Left forelimb (tissue), 1 donor: ENCODE data around the gene FKBP1B.
"Not testable (repeated sequence)": the region's sequence is repeated elsewhere in the genome, so short reads cannot be mapped to it uniquely, and the experiment has no call there.

Experiments
- DNase-seq: peaks from one replicate; pipeline ENCODE4 v3.0.0-alpha.2; 2018; ENCODE audit warnings: low spot score

FKBP1B gene

DNA sequence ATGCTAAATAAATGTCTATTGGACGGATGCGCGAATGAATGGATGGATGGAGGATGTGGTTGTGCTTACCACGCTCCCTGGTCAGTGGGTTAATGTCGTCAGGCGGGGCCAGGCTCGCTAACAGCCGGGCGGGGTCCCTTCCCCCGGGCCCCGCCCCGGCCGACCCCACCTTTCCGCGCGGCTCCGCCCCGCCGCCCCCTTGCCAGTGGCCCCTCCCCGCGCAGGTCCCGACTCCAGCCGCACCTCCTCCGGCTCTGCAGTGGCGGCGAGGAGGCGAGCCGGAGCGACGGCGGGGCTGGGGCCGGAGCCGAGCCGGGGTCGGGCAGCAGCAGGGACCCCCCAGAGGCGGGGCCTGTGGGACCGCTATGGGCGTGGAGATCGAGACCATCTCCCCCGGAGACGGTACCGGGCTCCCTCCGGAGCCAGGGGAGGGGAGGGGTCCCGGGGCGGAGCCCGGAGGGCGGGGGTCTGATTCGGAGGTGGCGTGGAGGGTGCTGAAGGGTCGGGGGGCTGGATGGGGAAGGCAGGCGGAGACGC is at the start of gene FKBP1B:
Gene FKBP1B, plus strand, starts transcription at position 257 of the 537 bp plus-strand sequence. Its CDS starts 109 bp downstream, at position 366.
- peak; percentile 72 for DNase-seq

- DNase-seq: no peak
Observed at GRCh38 chr2:24007693-24008092, 41.8 kb upstream of the FKBP1B start.

- DNase-seq: no peak
Observed at GRCh38 chr2:24008672-24009366, 40.7 kb upstream of the FKBP1B start.

DNA sequence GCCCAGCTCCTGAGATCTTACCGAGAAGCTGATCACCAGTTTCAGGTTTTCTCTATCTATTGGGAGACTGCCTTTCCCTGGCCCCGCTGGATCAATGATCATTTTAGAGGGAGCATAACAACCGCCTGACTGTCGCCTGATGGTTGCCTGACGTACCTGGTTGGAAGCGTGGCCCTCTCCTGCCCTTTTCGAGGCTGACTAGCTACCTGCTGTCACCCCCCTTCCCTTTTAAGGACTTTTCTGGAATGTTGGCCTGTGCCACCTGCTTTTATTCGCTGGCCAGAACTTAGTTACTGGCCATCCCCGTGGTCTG is 40.2 kb upstream of the FKBP1B start:
- no peak for DNase-seq

DNA sequence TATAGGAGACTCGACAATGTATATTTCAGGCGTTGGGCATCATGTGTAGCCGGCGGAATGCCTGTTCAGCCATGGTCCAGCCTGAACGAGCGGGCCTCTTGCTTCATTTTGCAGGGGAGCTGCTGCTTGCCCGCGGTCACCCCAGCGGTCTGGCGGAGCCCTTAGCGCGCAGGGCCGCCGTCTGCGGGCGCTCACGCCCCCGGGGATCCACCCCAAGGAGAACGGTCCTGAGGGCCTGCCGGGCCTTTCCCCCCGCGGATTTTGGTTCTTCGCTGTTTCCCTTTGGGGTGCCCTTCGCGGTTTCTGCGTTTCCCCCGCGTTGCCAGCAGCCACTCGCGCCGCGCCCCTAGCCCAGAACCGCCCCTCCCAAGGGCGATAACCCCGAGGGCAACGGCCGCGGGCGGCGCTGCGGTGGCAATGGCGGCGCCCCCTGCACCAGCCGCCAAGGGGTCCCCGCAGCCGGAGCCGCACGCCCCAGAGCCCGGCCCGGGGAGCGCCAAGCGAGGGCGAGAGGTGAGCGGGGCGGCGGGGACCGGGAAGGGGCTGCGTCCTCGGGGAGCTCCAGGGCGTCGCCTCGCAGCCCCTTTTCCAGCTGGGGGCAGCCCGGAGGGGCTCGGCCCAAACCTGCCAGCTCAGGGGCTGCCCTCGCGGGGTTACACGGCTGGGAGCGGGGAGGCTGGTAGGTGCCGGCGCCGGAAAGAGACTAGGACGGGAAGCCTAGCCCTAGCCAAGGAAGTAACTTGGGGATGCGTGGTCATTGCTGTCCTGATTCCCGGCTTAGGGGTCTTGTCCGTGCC is 39.7 kb upstream of the FKBP1B start, which contains the start of gene MFSD2B:
Gene MFSD2B, plus strand, starts transcription at position 406 of the 797 bp plus-strand sequence. Its CDS starts 12 bp downstream, at position 418.
- DNase-seq: no peak

GRCh38 chr2:24010477-24011249 is 38.9 kb upstream of the FKBP1B start:
- DNase-seq: no peak

GRCh38 chr2:24011250-24012104 is 38.1 kb upstream of the FKBP1B start:
- DNase-seq: no peak

- DNase-seq: no peak
Observed at GRCh38 chr2:24012521-24013188, 36.9 kb upstream of the FKBP1B start.

- not testable (repeated sequence) for DNase-seq
Observed at GRCh38 chr2:24014902-24015301, 34.6 kb upstream of the FKBP1B start.

DNA sequence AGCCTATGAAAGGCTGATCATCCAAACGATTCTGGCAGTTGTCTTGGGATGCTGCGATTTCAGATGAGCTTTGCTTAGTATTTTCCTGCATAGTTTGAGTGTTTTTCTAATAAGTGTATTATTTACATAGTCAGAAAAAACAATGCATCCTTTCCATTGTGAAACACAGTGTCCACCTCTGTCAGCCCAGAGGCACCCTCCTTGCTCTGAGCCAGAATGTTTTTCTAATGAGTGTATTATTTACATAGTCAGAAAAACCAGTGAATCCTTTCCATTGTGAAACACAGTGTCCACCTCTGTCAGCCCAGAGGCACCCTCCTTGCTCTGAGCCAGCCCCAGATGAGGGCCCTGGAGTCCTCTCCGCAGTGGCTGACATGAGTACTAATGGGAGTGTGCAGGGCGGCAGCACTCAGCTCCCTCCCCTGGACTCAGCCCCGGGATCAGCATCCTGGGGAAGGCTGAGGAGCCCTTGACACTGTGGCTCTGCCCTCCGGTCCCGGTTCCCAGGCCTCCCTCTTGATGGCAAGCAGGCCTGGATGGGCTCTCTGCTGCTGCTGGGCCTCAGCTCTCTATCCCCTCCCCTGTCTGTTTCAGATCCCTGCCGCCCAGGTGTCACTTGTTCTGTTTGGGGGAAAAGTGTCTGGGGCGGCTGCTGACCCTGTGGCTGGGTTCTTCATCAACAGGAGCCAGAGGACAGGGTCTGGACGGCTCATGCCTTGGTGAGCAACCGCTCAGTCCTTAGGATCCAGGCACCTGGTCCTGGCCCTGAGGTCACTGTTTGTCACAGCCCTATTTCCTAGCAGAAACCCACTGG is 33.8 kb upstream of the FKBP1B start:
- DNase-seq: no peak

GRCh38 chr2:24016376-24016761 is 33.2 kb upstream of the FKBP1B start:
- no peak for DNase-seq

GRCh38 chr2:24016853-24017703 is 32.5 kb upstream of the FKBP1B start:
- DNase-seq: no peak

DNA sequence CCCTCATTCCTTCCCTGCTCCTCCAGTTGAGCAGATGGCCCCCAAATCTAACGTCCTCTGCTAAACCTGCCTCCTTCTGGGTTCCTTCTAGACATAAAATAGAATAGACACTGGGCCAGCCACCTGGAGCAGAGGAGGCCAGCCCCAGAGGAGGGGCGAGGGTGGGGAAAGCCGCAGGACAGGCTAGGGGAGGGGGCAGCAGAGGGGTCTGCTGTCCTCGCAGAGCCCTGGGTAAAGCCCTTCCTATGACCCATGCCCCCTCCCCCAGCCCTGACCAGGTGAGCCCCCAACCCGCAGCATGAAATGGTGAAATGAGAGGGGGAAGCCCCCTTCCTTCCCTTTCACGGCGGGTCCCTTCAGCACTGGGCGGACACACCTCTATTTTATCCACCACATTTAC is 31.8 kb upstream of the FKBP1B start:
- no peak for DNase-seq

GRCh38 chr2:24018241-24018640 is 31.3 kb upstream of the FKBP1B start:
- no peak for DNase-seq

GRCh38 chr2:24019729-24020128 is 29.8 kb upstream of the FKBP1B start:
- no peak for DNase-seq

DNA sequence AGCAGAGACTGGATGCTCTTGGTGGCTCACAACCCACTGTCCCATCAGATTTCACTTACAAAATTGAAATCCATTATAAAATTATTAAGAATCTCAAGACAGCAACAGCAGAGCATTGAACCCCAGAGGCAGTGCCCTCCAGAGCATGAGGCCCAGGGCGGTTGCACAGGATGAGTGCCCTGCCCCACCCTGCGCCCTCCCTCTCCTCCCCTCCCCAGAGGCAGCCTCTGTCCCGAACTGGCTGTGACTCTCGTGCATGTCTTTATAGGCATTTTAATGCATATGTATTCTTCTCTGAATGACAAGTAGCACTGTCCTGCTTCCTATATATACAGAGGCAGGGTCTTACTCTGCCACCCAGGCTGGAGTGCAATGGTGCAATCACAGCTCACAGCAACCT is 29.3 kb upstream of the FKBP1B start:
- DNase-seq: no peak

GRCh38 chr2:24021122-24021998 is 28.2 kb upstream of the FKBP1B start:
- no peak for DNase-seq

GRCh38 chr2:24022324-24022974 is 27.1 kb upstream of the FKBP1B start:
- DNase-seq: no peak
